ENCODE measurements around the gene NCR2.

DNA sequence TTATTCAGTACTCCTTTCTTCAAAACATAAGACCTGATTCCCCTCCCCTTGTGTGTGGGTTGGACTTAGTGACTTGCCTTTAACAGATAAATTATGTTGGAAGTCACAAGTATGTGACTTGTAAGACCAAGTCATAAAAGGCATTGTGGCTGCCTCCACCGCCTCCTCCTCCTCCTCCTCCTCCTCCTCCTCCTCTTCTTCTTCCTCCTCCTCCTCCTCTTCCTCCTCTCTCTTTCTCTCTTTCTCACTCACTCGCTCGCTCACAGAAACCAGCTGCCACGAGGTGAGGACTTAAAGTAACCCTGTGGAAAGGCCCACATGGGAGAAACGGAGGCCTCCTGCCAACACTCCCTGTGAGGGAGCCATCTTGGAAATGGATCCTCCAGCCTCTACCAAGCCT lies 64.0 kb downstream of the NCR2 start:
- TF ChIP-seq EZH2 (IDR thresholded peaks at IDR 0.05; ENCODE audit: borderline replicate concordance, low read depth, low read length, poor library complexity, severe bottlenecking): no peak
- TF ChIP-seq, protein P1, sequence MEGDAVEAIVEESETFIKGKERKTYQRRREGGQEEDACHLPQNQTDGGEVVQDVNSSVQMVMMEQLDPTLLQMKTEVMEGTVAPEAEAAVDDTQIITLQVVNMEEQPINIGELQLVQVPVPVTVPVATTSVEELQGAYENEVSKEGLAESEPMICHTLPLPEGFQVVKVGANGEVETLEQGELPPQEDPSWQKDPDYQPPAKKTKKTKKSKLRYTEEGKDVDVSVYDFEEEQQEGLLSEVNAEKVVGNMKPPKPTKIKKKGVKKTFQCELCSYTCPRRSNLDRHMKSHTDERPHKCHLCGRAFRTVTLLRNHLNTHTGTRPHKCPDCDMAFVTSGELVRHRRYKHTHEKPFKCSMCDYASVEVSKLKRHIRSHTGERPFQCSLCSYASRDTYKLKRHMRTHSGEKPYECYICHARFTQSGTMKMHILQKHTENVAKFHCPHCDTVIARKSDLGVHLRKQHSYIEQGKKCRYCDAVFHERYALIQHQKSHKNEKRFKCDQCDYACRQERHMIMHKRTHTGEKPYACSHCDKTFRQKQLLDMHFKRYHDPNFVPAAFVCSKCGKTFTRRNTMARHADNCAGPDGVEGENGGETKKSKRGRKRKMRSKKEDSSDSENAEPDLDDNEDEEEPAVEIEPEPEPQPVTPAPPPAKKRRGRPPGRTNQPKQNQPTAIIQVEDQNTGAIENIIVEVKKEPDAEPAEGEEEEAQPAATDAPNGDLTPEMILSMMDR (conservative IDR thresholded peaks at IDR 0.05; ENCODE audit: low read depth, low read length): no peak

Data from A673 (cell line).